OCI-M2 (cell line): Measurements from ENCODE around the gene CLIP4.
"Not testable (repeated sequence)": the region's sequence is repeated elsewhere in the genome, so short reads cannot be mapped to it uniquely, and the experiment has no call there.

Experiments used
- DNase-seq: peaks from one replicate; lab custom pipeline; 2025; ENCODE audit not compliant: unreplicated experiment; lab: John Stamatoyannopoulos, UW

Gene CLIP4

DNA sequence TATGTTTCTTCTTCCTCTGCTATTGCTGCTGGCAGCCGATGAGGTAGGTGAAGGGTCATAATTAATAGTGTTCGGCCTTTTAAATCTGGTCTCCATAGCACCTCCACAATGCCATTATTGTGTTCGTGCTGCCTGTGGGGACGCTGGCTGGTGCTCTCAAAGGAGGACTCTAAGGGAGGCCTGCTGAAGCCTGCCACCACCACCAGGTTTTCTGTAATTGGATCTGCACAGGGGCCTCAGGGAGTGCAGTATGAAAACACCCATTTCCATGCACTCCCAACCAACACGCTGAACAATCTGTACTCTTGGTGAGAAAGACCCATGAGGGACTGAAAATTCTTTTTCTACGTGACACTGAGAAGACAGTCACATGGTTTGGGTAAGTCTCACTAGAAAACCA lies 17.6 kb upstream of the CLIP4 start:
- no peak for DNase-seq

DNA sequence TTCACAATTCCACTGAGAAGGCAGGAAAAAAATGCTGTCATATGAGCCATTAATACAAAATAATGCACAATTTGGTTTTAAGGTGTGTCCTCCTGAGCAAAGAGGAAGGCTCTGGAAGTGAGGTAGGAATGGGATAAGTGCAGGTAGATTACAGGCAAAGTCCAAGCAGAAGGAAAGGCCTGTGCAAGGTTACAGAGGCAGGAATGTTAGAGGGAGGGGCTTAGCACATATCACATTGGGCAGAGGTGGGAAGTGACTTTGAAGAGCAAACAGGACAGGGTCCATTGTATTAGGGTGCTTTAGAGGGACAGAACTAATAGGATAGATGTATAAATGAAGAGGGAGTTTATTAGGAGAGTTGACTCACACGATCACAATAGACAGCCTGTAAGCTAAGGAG lies 14.7 kb upstream of the CLIP4 start:
- no peak for DNase-seq

DNA sequence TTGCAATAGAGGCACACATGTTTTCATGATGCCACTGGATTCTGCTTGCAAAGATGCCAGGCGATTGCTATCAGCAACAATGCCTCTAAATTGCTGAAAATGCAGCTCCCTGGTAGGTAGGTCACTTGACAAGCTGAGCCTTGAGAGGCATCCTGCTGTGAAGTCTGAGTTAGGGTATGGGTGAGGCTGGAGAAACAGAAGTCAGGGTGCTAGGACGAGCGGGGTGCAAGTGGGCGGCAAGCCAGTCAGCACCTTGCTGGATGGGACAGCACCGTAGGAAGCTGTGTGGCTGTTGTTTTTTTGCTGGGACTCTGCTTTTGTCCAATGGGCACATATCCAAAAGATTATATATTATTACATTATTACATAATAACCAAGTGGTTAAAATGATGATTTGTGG lies 10.5 kb upstream of the CLIP4 start:
- no peak for DNase-seq

DNA sequence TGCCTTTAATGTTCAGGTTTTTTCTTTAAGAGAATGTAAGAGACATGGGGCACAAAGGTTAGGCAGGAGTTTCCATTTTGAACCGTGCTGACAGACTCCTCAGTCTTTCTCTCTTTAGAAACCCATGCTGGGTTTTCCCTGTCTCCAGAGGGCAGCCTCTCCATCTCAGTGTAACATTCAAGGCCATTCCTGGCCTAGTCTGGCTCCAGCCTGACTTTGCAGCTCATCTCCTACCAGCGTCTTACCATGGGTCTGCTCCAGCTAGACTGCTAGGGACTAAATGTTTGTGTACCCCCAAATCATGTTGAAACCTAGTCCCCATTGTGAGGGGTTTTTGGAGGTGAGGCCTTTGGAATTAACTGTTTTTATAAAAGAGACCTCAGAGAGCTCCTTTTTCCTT lies 9.8 kb upstream of the CLIP4 start:
- DNase-seq: no peak

DNA sequence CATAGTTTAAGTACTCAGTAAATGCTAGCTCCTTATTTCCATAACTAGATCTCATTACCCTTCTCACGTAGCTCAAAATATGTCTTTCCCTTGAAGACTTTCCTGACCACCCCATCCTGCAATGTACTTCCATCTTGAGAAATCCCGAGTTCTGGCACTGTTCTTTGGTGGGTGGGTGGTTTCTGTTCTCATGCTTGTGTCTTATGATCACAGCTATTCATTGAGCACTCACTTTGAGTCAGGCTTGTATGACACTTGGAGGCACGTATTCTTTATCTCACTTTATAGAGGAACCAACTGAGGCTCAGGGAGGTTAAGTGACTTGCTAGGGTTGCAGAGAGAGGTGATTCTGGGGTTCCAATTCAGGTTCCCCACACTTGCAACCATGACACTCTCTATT lies 9.0 kb upstream of the CLIP4 start:
- no peak for DNase-seq

- DNase-seq: no peak
These were observed 8.2 kb upstream of the CLIP4 start for GRCh38 chr2:29106980-29107388.

- DNase-seq: not testable (repeated sequence)
These were observed 7.7 kb upstream of the CLIP4 start for GRCh38 chr2:29107547-29107946.

DNA sequence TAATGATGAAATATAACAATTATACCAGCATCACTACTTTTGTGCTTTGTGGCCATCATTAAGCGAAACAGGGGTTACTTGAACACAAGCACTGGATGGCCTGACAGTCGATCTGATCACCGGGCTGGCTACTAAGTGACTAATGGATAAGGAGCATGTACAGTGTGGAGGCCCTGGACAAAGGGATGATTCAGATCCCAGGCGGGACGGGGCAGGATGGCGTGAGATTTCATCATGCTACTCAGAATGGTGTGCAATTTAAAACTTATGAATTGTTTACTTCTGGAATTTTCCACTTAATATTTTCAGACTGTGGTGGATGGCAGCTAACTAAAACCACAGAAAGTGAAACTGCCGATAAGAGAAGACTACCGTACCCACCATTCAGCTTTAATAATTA lies 7.0 kb upstream of the CLIP4 start:
- no peak for DNase-seq

DNA sequence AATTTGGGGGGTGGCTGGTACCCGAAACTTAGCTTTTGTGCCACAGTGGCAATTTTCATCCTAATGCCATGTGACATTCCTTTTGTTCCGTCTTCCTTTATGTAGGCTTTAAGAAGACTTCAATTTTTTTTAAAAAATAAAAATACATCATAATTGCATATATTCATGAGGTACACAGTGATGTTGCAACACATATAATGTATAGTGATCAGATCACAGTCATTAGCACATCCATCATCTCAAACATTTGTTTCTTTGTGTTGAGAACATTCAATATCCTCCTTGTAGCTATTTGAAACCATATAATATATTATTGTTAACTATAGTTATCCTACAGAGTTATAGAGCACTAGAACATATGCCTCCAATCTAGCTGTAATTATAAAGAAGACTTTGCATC lies 6.0 kb upstream of the CLIP4 start:
- no peak for DNase-seq

DNA sequence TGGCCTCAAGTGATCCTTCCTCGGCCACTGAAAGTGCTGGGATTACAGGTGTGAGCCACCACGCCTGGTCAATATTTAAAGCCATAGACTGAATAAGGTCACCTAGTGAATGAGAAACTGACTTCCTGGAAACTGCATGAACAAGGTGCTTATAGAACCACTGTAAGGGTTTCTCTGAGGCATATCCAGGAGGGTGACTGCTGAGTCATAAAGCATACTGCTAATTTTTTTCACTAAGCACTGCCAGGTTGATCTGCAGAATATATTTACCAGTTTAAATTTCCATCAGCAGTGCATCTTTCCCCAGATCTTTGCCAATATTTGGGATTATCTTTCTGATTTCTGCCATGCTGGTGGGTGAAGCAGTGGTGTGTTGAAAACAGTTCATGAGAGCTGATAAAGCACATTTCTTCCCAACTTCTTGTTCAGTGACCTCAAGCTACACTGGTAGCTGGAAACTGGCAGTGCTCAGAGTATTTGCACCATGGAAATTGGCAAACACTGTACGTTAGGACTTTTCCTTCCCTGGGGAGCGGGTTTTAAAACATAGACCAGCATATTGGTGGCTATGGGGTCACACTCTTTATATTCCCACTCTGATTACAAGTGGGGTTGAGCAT lies 4.2 kb upstream of the CLIP4 start:
- DNase-seq: no peak

DNA sequence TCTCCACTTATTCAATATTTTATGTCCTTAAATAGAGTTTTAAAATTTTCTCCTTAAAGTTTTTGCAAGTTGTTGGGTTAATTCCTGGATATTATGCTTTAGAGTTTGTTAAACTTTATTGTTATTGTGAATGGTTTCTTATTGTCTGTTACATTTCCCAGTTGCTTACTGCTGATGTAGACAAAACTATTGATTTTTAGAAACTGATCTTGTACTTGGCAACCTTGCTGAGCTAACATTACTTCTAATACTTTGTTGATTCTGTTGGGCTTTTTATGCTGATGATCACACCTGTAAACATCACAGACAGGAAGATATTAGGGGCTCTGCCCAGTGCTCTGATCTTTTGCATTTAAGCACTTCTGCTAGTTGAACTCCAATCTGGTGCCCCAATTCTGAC lies 2.8 kb upstream of the CLIP4 start:
- DNase-seq: no peak

DNA sequence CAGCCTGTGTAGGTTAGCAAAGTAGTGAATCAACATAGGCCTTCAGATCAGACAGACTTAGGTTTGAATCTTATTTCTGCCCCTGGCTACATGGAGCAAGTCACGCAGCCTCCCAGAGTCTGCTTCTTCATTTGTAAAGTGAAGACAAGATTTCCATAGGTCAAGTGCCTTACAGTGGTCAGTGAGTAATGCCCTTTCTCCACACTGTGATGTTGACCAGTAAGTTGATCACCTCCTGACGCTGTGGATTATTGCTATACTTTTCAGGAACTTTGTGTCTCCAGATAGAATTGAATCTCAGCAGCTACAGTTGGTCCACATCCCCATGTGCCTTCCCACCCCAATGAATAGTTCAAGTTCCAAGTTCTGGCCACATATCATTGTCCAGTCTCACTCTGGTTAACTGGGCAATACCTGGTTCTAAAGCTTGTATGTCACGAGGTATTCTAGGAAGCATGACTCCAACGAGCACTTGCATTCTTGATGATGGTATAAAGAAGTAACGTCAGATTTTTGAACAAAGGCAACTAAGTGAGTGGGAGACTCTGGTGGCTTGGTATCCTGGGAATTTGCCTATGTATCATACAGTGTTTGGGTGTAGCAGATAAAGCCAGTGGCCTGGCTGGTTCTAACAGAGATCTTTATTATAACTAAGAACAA lies 2.1 kb upstream of the CLIP4 start:
- no peak for DNase-seq

GRCh38 chr2:29113891-29114321 lies 1.3 kb upstream of the CLIP4 start:
- no peak for DNase-seq

DNA sequence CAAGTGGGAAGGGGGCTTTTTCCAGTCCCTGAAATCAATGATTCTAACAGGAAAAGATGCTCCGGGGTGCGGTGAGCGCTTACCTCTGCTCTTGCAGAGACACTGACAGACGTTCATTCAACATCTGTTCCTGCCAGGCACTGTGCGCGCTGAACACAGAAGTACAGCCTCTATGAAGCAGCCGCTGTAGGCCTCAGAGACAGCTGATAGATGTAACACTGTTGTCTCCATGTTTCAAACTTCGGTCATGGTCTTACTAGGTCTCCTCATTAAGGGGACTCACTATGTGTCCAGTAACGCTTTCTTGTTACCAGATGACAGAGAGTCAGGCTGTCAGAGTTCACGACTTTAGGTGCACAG lies 649 bp upstream of the CLIP4 start:
- DNase-seq: no peak

DNA sequence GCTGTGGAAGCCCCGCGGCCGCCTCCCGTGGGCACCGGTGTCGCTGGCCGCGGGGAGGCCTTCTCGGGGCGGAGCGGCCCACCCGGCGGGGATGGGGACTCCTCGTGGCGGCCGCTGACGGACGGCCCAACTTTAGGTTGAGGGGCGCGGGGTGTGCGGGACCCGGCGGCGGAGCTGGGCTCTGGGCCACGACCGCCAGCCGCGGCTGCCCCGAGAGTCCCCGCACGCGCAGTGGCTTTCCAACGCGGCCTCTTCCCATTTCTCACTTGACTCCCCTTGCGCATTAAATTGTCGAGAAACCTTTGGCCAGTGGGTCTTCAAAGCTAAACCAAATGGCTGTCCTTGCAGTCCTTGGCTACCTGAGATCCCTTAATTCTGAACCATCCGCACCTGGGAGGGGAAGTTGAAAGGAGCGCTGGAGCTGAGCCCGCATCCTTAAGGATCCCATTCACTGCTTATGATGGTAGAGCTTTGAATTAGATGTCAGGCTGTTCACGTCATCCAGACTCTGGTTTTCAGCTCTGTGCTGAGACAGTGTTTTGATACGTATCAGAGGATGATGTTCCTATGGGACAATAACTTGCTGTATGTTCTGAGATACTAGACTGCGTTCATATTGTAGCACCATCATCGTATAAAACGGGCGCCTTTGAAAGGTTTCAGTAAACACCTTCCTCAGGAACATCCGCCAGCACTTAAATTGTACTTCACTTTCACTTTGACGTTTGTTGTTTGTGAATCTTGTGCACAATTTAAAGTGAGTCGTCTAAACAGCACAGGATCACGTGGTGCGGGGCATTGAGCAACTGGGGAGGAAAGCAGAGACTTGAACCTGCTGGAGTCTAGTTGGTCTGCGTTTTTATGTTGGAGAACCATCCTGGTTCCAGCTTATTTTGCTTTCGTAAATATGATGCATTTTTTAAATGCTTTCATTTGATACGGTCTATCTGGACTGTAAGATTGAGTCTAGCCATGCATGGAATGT lies 874 bp downstream of the CLIP4 start:
- no peak for DNase-seq

DNA sequence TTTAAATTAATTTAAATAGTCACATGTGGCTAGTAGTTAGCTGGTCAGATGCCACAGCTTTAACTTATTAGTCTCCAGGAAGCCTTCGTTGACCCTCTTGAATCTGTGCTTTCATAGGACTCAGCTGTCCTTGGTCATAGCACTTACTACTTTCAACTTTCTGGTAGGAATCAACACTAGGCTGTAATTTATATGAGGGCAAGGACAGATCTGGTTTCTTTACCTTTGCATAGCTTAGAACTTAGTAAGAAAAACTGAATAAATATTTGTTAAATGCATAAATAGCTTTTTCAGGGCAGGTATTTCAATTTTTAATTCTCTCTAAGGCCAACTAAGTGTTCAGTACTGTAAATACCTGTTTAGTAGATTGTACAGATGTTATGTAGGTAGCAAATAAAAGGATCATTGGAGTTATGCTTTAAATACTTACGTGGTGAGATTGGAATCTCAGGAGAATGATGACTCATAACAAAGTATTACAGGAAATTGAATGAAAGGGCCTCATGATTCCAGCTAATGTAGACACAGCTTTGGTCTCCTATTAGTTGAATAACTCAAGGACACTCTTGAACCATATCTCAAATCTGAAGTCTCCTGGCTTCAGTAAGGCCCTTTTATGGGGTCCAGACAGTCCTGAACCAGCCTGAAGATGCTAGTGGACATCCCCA lies 2.6 kb downstream of the CLIP4 start:
- DNase-seq: no peak

- no peak for DNase-seq
These were observed 4.0 kb downstream of the CLIP4 start for GRCh38 chr2:29119211-29119610.

GRCh38 chr2:29120846-29121245 lies 5.6 kb downstream of the CLIP4 start:
- no peak for DNase-seq

- no peak for DNase-seq
These were observed 8.6 kb downstream of the CLIP4 start for GRCh38 chr2:29123617-29124349.

- no peak for DNase-seq
These were observed 9.3 kb downstream of the CLIP4 start for GRCh38 chr2:29124504-29124903.
